ENCODE measurements around the gene SIT1.
A peak's percentile ranks its signal among the peaks of the same experiment; 100 is the strongest.

SIT1 gene, protein sequence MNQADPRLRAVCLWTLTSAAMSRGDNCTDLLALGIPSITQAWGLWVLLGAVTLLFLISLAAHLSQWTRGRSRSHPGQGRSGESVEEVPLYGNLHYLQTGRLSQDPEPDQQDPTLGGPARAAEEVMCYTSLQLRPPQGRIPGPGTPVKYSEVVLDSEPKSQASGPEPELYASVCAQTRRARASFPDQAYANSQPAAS

DNA sequence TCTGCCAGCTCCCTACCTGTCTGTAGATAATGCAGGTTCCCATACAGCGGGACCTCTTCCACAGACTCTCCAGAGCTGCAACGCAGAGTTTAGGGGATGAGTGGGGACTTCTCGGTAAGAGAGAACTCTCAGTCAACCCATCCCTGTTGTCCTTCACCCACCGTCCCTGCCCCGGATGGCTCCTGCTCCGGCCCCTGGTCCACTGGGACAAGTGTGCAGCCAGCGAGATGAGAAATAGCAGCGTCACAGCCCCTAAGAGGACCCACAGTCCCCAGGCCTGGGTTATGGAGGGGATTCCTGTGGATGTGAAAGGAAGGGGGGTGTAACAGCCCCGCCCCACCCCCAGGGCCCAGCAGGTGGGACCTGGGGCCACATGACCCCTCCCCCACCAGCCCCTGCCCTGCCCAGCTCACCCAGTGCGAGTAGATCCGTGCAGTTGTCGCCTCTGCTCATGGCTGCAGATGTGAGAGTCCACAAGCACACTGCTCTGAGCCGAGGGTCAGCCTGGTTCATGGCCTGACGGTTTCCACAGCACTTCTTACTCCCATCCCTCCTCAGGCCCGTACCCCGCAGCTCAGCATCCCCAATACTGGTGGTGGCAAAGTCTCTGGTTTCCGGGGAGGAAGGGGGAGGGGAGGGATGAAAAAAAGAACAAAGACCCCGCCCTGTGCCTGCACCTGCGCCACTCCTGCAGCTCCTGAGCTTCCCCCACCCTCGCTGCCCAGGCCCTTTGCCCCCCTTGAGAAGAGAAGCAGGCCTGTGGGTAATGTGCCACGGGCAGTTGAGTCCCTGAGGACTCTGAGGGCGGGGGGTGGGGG, at the start of gene SIT1:
TSS of gene SIT1 (minus strand) at position 591 of the 818 bp plus-strand sequence. CDS start at position 513, 78 bp downstream.
- no peak for DNase-seq (ENCODE audit: low read depth in 2 of 2)

DNA sequence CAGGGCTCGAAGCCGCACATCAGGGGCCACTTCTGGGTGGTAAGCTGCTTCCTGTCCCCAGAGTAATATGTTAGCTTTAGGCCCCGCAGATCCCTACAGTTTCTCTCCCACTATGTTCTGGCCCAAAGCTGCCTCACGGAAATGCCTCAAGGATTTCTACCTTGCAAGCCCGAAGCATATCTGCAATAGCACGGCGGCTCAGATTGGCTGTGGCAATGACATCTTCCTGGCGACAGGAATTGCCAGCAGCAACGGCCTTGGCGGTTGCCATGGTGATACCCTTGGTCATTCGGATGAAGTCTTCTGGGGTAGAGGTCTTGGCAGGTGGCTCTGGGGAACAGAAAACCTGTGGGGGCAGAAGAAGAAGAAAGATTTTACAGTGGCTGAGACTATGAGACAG, 49.3 kb upstream of the SIT1 start:
- no peak for DNase-seq (ENCODE audit: low read depth in 2 of 2)

DNA sequence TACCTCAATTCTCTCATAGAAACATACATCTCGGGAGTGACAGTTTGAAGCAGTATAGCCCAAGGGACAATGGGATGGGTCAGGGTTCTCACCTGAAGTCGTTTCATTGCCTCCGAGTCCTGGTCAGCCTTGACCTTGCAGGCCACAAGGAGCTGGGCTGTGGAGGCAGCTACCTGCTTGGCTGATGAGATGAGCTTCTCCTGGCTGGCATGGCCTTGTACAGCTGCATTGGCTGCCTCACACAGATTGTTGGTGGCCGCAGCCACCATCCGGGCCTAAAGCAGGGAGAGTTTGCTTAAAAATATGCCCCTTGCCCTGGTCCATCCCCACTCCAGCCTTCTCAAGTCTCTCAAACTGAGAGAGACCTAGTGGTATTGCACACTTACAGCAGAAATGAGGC, 47.5 kb upstream of the SIT1 start:
- no peak for DNase-seq (ENCODE audit: low read depth in 2 of 2)

DNA sequence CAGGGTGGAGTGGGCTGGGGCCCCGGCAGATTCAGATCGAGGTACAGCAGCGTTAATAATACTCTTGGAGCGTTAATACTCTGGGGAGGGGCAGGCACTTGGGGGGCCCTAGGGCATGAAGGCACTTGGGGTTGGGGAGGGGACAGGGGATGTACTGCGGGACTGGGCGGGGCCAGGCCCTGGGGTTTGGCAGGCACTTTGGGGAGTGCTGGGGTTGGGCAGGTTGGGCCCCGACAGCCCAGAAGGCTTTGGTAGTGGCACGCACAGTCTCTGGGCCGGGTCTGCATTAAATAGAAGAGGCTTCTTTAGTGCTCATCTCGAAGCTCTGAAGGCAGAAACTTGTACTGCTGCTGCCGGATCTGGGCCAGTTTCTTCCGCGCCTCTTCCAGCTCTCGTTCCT, 46.8 kb upstream of the SIT1 start:
- DNase-seq (ENCODE audit: low read depth in 2 of 2): no peak

DNA sequence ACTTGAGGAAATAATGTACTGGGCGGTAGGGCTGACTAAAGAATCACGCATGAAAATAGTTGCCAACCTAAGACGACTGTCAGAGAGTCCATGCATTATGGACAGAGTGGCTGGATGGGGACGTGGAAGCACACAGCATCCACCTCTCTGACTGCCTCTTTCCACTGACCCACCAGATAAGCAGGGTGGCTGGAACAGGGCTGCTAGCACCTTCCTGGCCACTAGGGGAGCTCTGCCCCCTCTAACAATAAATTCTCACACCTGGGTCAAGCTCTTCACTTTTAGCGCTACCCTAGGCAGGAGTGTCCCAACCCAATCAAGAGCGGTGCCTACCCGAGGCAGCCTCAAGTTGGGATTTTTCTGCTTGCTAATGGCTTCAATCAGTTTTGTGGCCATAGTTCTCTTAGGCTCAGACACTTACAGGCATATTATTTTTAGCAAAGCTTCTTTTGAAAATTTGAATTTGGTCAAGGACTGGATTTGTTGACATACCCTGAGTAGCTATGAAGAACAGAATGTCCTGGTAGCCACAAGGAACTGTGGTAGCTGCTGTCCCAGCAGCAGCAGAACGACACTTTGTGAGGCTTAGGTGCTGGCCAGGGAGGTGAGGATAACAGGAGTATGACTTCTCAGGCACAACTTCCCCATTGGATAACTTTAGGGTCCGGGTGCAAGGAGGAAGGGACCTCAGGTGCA, 45.9 kb upstream of the SIT1 start:
- peak; percentile 21 to 36 for DNase-seq (ENCODE audit: low read depth in 2 of 2)

DNA sequence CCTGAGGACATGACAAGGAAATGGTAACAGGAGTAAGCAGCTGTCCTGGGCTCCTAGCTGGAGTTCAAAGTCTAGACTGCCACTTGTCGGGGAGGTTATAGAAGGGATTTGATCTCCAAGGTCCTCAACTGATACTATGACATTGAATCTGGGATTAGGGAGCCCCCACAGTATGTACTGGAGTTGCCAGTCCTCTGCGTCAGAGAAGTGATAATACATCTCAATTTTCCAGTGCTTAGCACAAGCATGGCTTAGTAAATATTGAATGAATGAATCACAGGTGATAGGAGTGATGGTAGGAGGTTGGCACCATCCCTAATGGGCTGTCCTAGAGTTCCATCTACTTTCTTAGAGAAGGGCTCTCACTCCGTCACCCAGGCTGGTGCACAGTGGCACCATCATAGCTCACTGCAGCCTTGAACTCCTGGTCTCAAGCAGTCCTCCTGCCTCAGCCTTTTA, 45.2 kb upstream of the SIT1 start:
- no peak for DNase-seq (ENCODE audit: low read depth in 2 of 2)

DNA sequence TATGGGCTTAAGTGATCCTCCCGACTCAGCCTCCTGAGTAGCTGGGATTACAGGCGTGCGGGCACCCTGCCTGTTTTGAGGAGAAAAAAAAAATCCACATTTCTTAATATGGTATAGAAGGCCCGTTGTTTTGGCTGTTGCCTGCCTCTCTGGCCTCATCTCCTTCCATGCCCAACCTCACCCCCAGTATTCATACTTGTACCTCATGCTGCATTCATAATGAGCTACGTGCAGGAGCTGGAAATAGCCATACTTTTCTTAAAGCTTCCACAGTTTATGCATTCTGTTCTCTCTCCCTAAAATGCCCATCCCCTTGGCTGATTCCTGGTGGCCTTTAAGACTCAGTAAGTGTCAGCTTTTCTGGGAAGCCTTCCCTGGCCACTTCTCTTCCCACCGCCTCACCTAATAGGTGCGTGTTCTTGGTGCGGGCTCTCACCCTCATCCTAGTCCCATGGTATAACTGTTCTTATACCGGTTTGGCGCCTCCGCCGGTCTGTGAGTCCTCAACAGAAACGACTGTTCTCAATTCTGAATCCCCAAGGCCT, 41.1 kb upstream of the SIT1 start:
- DNase-seq (ENCODE audit: low read depth in 2 of 2): no peak

DNA sequence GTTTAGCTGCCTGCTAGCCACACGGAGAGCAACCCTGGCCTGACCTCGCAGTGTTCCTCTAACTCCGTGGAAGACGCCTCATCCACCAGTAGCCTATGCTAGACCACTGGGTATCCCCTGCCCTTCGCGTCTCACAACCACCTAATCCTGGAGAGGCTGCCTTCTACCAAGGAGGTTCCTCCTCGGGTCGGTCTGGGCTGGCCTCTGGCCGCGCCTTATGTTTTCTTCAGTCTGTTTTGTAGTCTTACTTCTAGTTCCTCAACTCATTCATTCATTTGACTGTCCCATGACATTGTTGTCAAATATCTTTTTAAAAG, 40.6 kb upstream of the SIT1 start:
- DNase-seq (ENCODE audit: low read depth in 2 of 2): no peak

DNA sequence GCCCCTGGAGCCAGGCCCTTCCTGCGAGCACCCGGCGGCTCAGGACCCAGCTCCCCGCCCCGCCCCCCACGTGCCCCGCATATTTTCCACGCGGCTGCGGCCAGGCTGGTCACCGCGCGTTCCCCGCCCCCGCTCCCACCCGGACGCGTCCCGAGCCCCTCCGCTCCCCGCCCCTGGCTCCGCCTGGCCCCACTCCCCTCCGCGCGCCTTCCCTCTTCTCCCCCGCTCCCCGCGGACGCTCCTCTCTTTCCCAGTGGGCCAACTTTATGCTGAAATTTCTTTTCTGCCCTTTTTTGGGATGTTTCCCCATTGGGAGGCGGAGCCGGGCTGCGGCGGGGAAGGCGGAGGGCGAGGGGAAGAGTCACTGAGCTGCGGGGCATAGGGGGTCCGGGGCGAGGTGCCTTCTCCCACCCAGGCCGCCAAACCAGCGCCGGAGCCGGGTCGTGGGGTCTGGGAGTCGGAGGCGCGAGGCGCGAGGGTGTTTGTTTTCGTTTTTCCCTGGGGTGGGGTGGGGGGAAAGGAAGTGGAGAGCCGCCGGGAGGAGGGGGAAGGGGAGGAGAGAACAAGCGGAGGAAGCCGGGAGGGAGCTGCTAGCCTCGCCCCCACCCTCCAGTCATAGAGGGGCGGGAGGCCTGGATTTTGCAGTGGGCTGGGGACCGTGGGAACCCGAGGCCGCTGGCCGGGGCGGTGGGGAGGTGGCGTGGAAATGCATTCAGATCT, 40.0 kb upstream of the SIT1 start:
- peak in 1 of 2 donors; percentile 37 for DNase-seq (ENCODE audit: low read depth in 2 of 2)

DNA sequence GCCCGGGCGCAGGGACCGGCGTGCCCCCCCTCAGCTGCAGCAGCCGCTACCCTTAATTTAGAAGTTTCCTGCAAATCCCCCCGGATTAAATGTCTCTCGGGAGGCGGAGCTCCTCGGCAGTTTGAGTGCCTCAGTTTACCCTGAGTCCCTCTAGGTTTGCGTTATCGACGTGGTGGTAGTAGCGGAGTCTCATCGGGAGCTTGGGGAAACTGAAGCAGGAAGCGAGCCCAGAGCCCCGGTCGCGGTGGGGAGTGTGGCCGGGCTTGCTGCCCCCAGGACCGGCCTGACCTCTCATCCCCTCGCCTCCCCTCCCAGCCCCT, 39.5 kb upstream of the SIT1 start:
- DNase-seq (ENCODE audit: low read depth in 2 of 2): no peak

DNA sequence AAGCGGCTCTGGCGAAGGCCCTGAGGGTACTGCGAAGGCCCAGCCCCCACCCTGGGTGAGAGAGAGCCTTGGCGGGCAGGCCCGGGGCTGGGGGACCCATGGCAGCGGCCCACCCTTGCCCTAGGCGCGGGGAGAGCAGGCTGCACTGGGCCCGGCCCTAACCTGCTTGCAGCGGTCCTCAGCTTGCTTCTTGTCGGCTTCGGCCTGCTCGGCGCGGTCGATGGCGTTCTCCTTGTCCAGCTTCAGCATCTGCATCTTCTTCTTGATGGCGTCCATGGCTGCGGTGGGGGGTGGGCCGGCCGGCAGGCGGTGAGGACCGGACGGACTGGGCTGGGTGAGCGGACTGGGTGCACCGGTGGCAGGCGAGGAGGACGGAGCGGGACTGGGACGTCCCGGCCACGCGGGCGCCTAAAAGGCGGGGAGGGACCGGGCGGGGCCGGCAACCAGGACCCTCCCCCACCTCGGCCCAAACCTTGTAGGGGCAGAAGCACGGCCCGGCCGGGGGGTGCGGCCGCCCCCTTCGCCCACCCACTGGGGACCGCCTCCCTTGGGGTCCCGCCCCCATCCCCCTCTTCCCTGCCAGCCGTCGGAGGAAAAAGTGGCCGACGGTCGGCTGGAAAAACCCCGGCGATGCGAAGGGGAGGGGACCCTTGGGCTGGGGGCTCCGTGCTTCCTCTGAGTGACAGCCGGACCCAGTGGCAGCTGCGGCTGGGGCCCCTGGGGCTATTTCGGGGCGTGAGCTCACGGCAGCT, 39.0 kb upstream of the SIT1 start, which contains the start of gene TPM2:
TSS of gene TPM2 (minus strand) at position 384 of the 752 bp plus-strand sequence. CDS start at position 276, 108 bp downstream.
- no peak for DNase-seq (ENCODE audit: low read depth in 2 of 2)

DNA sequence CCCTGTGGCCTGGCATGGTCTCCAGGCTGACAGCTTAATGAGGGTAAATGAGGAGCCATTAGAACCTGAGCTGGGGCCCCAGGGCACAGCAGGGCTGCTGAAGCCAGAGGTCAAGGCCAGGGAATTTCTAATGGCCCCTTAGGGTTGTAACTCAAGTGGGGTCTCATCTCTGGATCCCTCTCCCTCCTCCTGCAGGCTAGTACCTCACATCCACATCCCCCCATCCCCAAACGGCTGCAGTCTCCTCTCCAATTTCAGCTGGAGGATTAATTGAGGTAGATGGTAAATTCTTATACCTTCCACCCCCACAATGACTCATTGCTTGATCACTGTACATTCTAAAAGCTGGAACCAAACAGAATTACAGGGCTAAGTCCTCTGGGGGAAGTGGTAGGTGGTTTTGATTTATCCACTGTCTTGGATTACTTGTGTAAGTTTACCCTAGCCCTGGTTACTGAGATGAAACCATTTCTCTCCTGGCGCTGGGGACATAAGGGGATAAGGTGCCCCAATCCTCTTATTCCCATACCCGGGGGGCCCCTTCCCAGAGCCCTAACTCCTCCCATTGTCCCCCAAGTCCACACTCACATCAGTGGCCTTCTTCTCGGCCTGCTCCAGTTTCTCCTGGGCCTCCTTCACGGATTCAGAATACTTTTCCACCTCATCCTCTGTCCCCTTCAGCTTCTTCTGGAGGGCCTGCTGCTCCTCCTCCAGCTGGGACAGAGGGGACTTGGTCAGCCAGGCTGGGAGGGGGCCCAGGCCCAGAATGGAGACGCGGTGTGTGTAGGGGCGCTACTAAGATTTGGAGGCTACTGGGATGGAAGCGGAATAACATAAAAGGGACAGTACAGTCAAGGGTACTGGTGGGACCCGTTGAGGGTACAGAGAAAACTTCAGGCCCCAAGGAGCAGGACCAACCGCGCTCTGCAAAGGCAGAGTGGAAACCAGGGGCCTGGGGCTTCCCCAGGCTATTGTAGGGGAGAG, 38.1 kb upstream of the SIT1 start:
- peak in 1 of 2 donors; percentile 27 for DNase-seq (ENCODE audit: low read depth in 2 of 2)

DNA sequence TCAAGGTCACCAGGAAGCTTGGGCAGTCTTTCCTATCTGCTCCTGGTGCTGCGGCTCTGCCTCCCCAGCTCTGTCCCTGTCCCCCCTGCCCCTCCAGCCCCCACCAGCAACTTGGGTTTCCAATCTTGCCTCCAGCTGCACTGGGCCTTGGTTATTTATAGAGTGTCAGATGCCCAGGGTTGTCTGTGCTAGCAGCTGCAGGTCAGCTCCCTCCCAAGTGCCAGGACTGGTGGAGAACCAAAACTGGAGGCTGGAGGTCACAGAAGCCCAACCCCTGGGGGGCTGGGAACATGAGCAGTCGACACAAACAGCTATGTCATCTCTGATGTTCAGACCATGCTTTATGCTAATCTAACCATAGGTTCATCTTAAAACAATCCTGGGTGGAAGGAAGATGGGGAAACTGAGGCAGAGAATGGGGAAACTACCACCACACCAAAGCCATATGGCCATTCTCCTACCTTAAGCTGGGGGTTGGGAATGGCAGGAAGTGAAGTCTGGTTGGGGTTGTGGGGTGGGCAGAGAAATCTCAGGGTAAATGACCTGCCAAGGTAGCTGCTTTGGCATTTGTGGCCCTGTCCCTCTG, 37.3 kb upstream of the SIT1 start:
- DNase-seq (ENCODE audit: low read depth in 2 of 2): no peak

DNA sequence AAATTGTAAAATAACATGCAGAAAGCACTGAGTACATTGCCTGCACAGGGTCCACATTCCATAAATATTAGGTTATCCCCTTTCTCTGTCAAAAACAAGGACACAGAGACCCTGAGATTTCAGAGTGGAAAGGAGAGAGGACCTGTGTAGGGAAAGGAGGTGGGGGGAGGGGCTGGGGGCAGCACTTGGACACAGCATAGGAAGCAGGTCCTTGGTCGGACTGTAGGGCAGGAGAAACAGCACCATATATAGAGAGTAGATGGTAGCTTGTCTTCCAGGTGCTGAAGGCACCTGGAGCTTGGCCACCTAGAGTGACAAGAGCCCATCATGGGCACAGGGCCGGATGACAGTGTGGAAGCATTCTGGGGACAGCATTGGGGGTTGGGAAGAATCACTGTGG, 36.6 kb upstream of the SIT1 start:
- DNase-seq (ENCODE audit: low read depth in 2 of 2): no peak

DNA sequence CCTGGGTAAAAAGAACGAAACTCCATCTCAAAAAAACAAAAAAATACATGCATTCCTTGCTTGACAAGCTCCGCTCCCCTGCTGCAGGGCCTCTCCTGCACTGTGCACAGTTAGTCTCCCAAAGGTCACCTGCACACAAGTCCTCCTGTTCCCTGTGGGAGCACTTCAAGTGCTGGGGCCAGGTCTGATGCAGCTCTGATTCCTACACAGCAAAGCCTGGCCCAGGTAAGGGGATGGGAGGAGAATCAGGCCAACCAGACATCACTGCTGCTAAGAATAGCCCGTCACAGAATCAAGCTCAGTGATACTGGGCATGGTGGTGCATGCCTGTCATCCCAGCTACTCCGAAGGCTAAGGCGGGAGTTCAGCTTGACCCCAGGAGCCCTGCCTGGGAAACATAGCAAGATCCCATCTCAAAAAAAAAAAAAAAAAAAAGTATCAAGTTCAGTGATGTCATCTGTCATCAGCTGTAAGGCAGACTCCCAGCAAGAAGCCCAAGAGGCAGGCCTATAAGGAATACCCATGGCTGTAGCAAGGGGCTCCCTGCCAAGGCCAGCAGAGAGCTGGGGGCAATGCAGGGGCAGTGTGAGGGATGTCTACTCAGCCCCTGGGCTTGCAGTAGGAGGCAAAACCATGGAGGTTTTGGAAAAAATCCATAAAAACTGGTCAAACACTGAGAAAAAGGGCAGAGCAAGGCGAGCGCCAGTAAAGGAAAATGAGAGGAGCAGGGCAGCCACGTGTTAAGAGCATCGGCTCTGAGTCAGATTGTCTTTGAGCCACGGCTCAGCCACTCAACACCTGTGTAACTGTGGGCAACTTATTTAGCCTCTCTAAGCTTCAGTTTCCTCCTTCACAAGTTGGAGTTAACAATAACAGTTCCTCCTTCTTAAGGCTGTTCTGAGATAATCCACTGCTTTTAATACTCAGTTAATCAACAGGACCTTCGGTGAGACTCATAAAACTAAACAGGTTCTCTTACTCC, 35.8 kb upstream of the SIT1 start:
- no peak for DNase-seq (ENCODE audit: low read depth in 2 of 2)

DNA sequence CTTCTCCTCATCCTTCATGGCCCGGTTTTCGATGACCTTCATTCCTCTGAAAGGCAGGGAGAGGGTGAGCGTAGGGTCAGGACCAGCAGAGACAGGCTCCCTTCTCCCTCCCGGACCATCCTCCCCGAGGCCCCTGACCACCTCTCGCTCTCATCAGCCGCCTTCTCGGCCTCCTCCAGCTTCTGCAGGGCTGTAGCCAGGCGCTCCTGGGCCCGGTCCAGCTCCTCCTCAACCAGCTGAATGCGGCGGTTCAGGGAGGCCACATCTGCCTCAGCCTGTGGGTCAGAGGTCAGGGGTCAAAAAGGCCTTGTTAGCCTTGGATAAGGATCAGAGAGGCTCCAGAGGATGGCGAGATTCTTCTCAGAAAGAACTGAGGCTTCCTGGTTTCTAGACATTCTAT, 34.8 kb upstream of the SIT1 start:
- no peak for DNase-seq (ENCODE audit: low read depth in 2 of 2)

DNA sequence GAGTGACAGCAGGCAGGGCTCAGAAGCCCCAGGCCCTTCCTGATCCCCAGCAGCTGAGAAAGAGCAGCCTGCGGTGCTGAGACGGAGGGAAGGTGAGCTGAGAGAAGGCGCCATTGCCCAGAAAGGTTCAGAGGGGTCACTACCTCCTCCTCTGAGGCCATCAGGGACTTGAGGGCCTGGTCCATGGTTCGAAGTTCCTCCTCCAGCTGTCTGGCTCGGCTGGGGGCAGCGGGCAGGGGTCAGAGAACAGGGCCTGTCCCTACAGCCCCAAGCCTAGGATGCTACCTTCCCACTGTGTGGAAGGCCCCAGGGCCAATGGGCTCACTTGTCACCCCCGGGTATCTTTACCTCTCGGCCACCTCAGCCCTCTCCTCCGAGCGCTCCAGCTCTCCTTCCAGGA, 34.2 kb upstream of the SIT1 start:
- no peak for DNase-seq (ENCODE audit: low read depth in 2 of 2)

DNA sequence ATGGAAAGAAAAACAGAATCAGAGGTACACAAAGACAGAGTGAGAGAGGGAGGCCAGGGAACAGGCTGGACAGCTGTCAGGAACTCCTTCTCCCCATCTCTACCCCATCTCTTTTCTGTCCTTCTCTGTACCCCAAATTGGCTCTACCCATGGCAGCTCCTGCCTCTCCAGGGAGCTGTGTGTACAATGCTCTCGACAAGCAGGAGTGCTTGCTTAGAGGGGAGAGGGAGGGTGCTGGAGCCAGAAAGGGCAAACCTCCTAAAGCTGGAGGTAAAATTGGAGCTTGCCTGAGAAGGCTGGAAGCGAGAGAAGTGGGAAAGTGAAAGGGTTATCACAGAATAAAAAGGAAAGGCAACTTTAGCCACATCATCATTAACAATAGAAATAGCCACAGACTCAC, 32.6 kb upstream of the SIT1 start:
- DNase-seq (ENCODE audit: low read depth in 2 of 2): no peak

Measured in activated CD4-positive, alpha-beta T cell treated with anti-CD3 and anti-CD28 coated beads for 24 hours (primary cell).